Activated CD4-positive, alpha-beta memory T cell treated with anti-CD3 and anti-CD28 coated beads, Interleukin-2, amount 10 ng/mL, durations not matched to agents 7 days and 5 days (primary cell): ENCODE results near the gene CABP4. TPM values are rescaled to one million over a fixed set of nuclear protein-coding genes. Genes with fewer than 3 reads are reported as not detected.
A peak's percentile ranks its signal among the peaks of the same experiment; 100 is the strongest.

Source experiments
- CTCF ChIA-PET: fragments of 350-600 bp; sonication (Branson Sonifier 250); formaldehyde crosslinking; loops from one replicate; lab custom pipeline; 2021; ENCODE audit warnings: antibody characterized with exemption, inconsistent platforms; lab: Charles Lee
- POLR2A ChIA-PET: fragments of 350-600 bp; sonication (Branson Sonifier 250); formaldehyde crosslinking; loops from one replicate; lab custom pipeline; 2021; ENCODE audit warnings: antibody characterized with exemption; lab: Charles Lee
- DNase-seq: peaks from one replicate; pipeline ENCODE4 v3.0.0-alpha.2; 2020
- H3K27ac Mint-ChIP-seq: one replicate; pipeline ENCODE4 v1.8.0; 2021; ENCODE audit warnings: mild to moderate bottlenecking, mixed read lengths
- H3K27me3 Mint-ChIP-seq: one replicate; pipeline ENCODE4 v1.8.0; 2021; ENCODE audit warnings: mixed read lengths
- H3K36me3 Mint-ChIP-seq: one replicate; pipeline ENCODE4 v1.8.0; 2021; ENCODE audit warnings: low read depth, mixed read lengths
- H3K4me1 Mint-ChIP-seq: one replicate; pipeline ENCODE4 v1.8.0; 2021; ENCODE audit warnings: mixed read lengths
- H3K4me3 Mint-ChIP-seq: one replicate; pipeline ENCODE4 v1.8.0; 2021; ENCODE audit warnings: mild to moderate bottlenecking, mixed read lengths
- H3K9me3 Mint-ChIP-seq: one replicate; pipeline ENCODE4 v1.8.0; 2021; ENCODE audit warnings: mixed read lengths
- total RNA-seq, 2 experiments: library from RNA; stranded (reverse); gene quantifications; one replicate each; pipeline ENCODE4 v1.2.3, GENCODE V29; 2021

The CABP4 gene
- total RNA-seq, 2 experiments from 2014 or later: 2.3 to 3.3 TPM

GRCh38 chr11:67499808-67500483 lies 44.8 kb downstream of the CABP4 start:
- no peak overlapping the region for H3K27ac Mint-ChIP-seq
- POLR2A ChIA-PET: interaction anchor here (0.8 kb wide), 1 partner anchor 10 kb away, joined by 3 read pairs; no protein-coding TSS in a partner anchor
- no peaks in the 10 kb centered on the region for H3K27me3 Mint-ChIP-seq
- H3K36me3 Mint-ChIP-seq: peaks cover 58% of the 10 kb centered on the region
- H3K4me1 Mint-ChIP-seq: peaks cover 23% of the 10 kb centered on the region
- no peak overlapping the region for H3K4me3 Mint-ChIP-seq
- CTCF ChIA-PET: no interaction called here
- no peaks in the 10 kb centered on the region for H3K9me3 Mint-ChIP-seq
- DNase-seq: no peak

- Mint-ChIP-seq H3K4me1 (peaks cover 24% of the 10 kb centered on the region), H3K27me3 (no peaks in the 10 kb centered on the region), H3K9me3 (no peaks in the 10 kb centered on the region), H3K36me3 (peaks cover 58% of the 10 kb centered on the region), H3K4me3 (no peak overlapping the region), H3K27ac (no peak overlapping the region)
- no peak for DNase-seq
- POLR2A ChIA-PET: interaction anchor here (0.8 kb wide), 1 partner anchor 10 kb away, joined by 3 read pairs; no protein-coding TSS in a partner anchor
- CTCF ChIA-PET: no interaction called here
Measured at GRCh38 chr11:67500484-67500821, 45.3 kb downstream of the CABP4 start.

- ChIA-PET POLR2A (interaction anchor here (1.4 to 2.2 kb wide), 2 partner anchors 17 to 63 kb away, joined by 4 to 6 read pairs; partner anchors contain the start of gene PTPRCAP), CTCF (no interaction called here)
- Mint-ChIP-seq H3K27me3 (no peaks in the 10 kb centered on the region), H3K36me3 (peaks cover 52% of the 10 kb centered on the region), H3K4me1 (peaks cover 30% of the 10 kb centered on the region), H3K27ac (no peak overlapping the region), H3K4me3 (no peak overlapping the region), H3K9me3 (no peaks in the 10 kb centered on the region)
- DNase-seq: no peak
Measured at GRCh38 chr11:67500831-67501715, 45.9 kb downstream of the CABP4 start.

- CTCF ChIA-PET: no interaction called here
- Mint-ChIP-seq H3K36me3 (peaks cover 58% of the 10 kb centered on the region), H3K27me3 (no peaks in the 10 kb centered on the region), H3K27ac (no peak overlapping the region), H3K9me3 (no peaks in the 10 kb centered on the region), H3K4me1 (peaks cover 38% of the 10 kb centered on the region), H3K4me3 (no peak overlapping the region)
- POLR2A ChIA-PET: interaction anchor here (1.4 to 2.2 kb wide), 3 partner anchors 10 to 64 kb away, joined by 4 to 6 read pairs (median 4); partner anchors contain the start of gene PTPRCAP
- no peak for DNase-seq
Measured at GRCh38 chr11:67501854-67502253, 46.7 kb downstream of the CABP4 start.

- H3K4me1 Mint-ChIP-seq: peaks cover 44% of the 10 kb centered on the region
- POLR2A ChIA-PET: interaction anchor here (1.3 to 2.2 kb wide), 4 partner anchors 10 to 65 kb away, joined by 4 to 6 read pairs (median 4); partner anchors contain the start of gene PTPRCAP
- H3K27ac Mint-ChIP-seq: no peak overlapping the region
- CTCF ChIA-PET: no interaction called here
- no peaks in the 10 kb centered on the region for H3K9me3 Mint-ChIP-seq
- peak overlapping the region; percentile 70 for H3K4me3 Mint-ChIP-seq
- DNase-seq: no peak
- H3K27me3 Mint-ChIP-seq: no peaks in the 10 kb centered on the region
- peaks cover 57% of the 10 kb centered on the region for H3K36me3 Mint-ChIP-seq
Measured at GRCh38 chr11:67502328-67502979, 47.3 kb downstream of the CABP4 start.

- Mint-ChIP-seq H3K4me3 (peak overlapping the region; percentile 70), H3K9me3 (no peaks in the 10 kb centered on the region), H3K27ac (peak overlapping the region; percentile 54), H3K27me3 (no peaks in the 10 kb centered on the region), H3K4me1 (peaks cover 46% of the 10 kb centered on the region), H3K36me3 (peaks cover 49% of the 10 kb centered on the region)
- ChIA-PET CTCF (no interaction called here), POLR2A (interaction anchor here (0.6 to 2.9 kb wide), 6 partner anchors 11 to 99 kb away, joined by 3 to 12 read pairs (median 4); partner anchors contain the start of genes PTPRCAP and TBC1D10C)
- no peak for DNase-seq
Measured at GRCh38 chr11:67503119-67504004, 48.2 kb downstream of the CABP4 start.

GRCh38 chr11:67504005-67504949 lies 49.1 kb downstream of the CABP4 start:
- peaks cover 54% of the 10 kb centered on the region for H3K4me1 Mint-ChIP-seq
- no peaks in the 10 kb centered on the region for H3K27me3 Mint-ChIP-seq
- H3K36me3 Mint-ChIP-seq: peaks cover 47% of the 10 kb centered on the region
- H3K27ac Mint-ChIP-seq: peak overlapping the region; percentile 84
- no peaks in the 10 kb centered on the region for H3K9me3 Mint-ChIP-seq
- peak; percentile 49 for DNase-seq
- CTCF ChIA-PET: interaction anchor here (1.2 to 2.8 kb wide), 3 partner anchors 19 to 158 kb away, joined by 3 to 15 read pairs (median 5); partner anchors contain the start of gene PPP1CA
- POLR2A ChIA-PET: interaction anchor here (1.1 to 2.9 kb wide), 8 partner anchors 16 to 100 kb away, joined by 3 to 39 read pairs (median 4); partner anchors contain the start of genes PTPRCAP, TBC1D10C and TMEM134
- H3K4me3 Mint-ChIP-seq: peak overlapping the region; percentile 93

GRCh38 chr11:67504950-67505581 lies 49.9 kb downstream of the CABP4 start, which contains the start of gene PITPNM1:
PITPNM1 (minus strand) TSS chr11:67505363; CDS start chr11:67504180, 1,183 bp downstream.
- ChIA-PET CTCF (interaction anchor here (0.9 to 2.8 kb wide), 8 partner anchors 16 to 159 kb away, joined by 3 to 15 read pairs (median 4); partner anchors contain the start of gene PPP1CA), POLR2A (interaction anchor here (0.9 to 2.9 kb wide), 10 partner anchors 17 to 104 kb away, joined by 3 to 39 read pairs (median 4); partner anchors contain the start of genes AIP, PPP1CA, PTPRCAP and TBC1D10C)
- peak within 1 kb of the TSS; percentile 93 for H3K4me3 Mint-ChIP-seq
- peak within 1 kb of the TSS; percentile 90 for H3K27ac Mint-ChIP-seq
- H3K36me3 Mint-ChIP-seq: peaks cover 44% of the 10 kb centered on the region
- H3K9me3 Mint-ChIP-seq: no peaks in the 10 kb centered on the region
- peaks cover 57% of the 10 kb centered on the region for H3K4me1 Mint-ChIP-seq
- no peaks in the 10 kb centered on the region for H3K27me3 Mint-ChIP-seq
- DNase-seq: peak; percentile 82

- Mint-ChIP-seq H3K36me3 (peaks cover 37% of the 10 kb centered on the region), H3K9me3 (no peaks in the 10 kb centered on the region), H3K27ac (peak overlapping the region; percentile 90), H3K4me3 (peak overlapping the region; percentile 93), H3K27me3 (peaks cover under 1% of the 10 kb centered on the region), H3K4me1 (peaks cover 53% of the 10 kb centered on the region)
- peak; percentile 92 for DNase-seq
- ChIA-PET POLR2A (interaction anchor here (0.9 to 2.9 kb wide), 9 partner anchors 18 to 104 kb away, joined by 3 to 39 read pairs (median 4); partner anchors contain the start of genes AIP, PPP1CA, PTPRCAP and TBC1D10C), CTCF (interaction anchor here (0.7 to 2.8 kb wide), 10 partner anchors 16 to 160 kb away, joined by 3 to 15 read pairs (median 4); partner anchors contain the start of genes AIP and PPP1CA)
Measured at GRCh38 chr11:67505605-67506396, 50.6 kb downstream of the CABP4 start.
